Measurements from ENCODE around the gene BIN2.
"Not testable (repeated sequence)": the region's sequence is repeated elsewhere in the genome, so short reads cannot be mapped to it uniquely, and the experiment has no call there.

- TF ChIP-seq FOXM1 (IDR thresholded peaks at IDR 0.05; ENCODE audit: borderline replicate concordance); CTBP1 (IDR thresholded peaks at IDR 0.05; ENCODE audit: borderline replicate concordance); ELF4 (IDR thresholded peaks at IDR 0.05); ARNT (IDR thresholded peaks at IDR 0.05); SUZ12 (IDR thresholded peaks at IDR 0.05); PKNOX1 (IDR thresholded peaks at IDR 0.05); FOXA1 (IDR thresholded peaks at IDR 0.05); LEF1 (IDR thresholded peaks at IDR 0.05; ENCODE audit: borderline replicate concordance); FOXK2 (IDR thresholded peaks at IDR 0.05); SP1 (IDR thresholded peaks at IDR 0.05); HDGF (IDR thresholded peaks at IDR 0.05; ENCODE audit: borderline replicate concordance); TARDBP (IDR thresholded peaks at IDR 0.05); ZNF384 (IDR thresholded peaks at IDR 0.05); NFRKB (IDR thresholded peaks at IDR 0.05): not testable (repeated sequence)
These were observed 29.9 kb downstream of the BIN2 start for GRCh38 chr12:51294097-51294496.
